GM23248 (cell line): ENCODE measurements around the gene SLC24A4. TPM values are rescaled to one million over a fixed set of nuclear protein-coding genes. Genes with fewer than 3 reads are reported as not detected.
A peak's percentile ranks its signal among the peaks of the same experiment; 100 is the strongest.

Source experiments
- DNase-seq: peaks from one replicate; pipeline ENCODE4 v3.0.0-alpha.2; 2015
- H2AFZ ChIP-seq: fragments of 200-600 bp; sonication (generic); 2 replicates; pipeline ENCODE4 v1.6.1; 2016; ENCODE audit warnings: antibody characterized with exemption
- H3F3A ChIP-seq: fragments of 200-600 bp; sonication (generic); 2 replicates; pipeline ENCODE4 v1.6.1; 2016; ENCODE audit warnings: mild to moderate bottlenecking, antibody characterized with exemption, mixed run types; ENCODE audit not compliant: insufficient read depth
- H3K27ac ChIP-seq: fragments of 200-600 bp; sonication (generic); 2 replicates; pipeline ENCODE4 v1.5.1; 2016; ENCODE audit warnings: mild to moderate bottlenecking
- H3K27me3 ChIP-seq: fragments of 200-600 bp; sonication (generic); replicated peaks from 2 replicates; pipeline ENCODE4 v1.6.1; 2016; ENCODE audit warnings: mild to moderate bottlenecking; ENCODE audit not compliant: insufficient read depth
- H3K36me3 ChIP-seq: fragments of 200-600 bp; sonication (generic); 2 replicates; pipeline ENCODE4 v1.6.1; 2016; ENCODE audit warnings: low read depth, mild to moderate bottlenecking
- H3K4me1 ChIP-seq: fragments of 200-600 bp; sonication (generic); 2 replicates; pipeline ENCODE4 v1.6.1; 2016; ENCODE audit warnings: mild to moderate bottlenecking; ENCODE audit not compliant: insufficient read depth
- H3K4me2 ChIP-seq: fragments of 200-600 bp; sonication (generic); one replicate; pipeline ENCODE4 v1.6.1; 2016; ENCODE audit warnings: mild to moderate bottlenecking; ENCODE audit not compliant: unreplicated experiment
- H3K4me3 ChIP-seq: fragments of 200-600 bp; sonication (generic); 2 replicates; pipeline ENCODE4 v1.5.1; 2016; ENCODE audit warnings: mild to moderate bottlenecking
- H3K79me2 ChIP-seq: fragments of 200-600 bp; sonication (generic); 2 replicates; pipeline ENCODE4 v1.6.1; 2016; ENCODE audit warnings: mild to moderate bottlenecking; ENCODE audit not compliant: insufficient read depth
- H3K9ac ChIP-seq: fragments of 200-600 bp; sonication (generic); 2 replicates; pipeline ENCODE4 v1.6.1; 2016; ENCODE audit warnings: mild to moderate bottlenecking
- H3K9me2 ChIP-seq: fragments of 200-600 bp; sonication (generic); 2 replicates; pipeline ENCODE4 v1.6.1; 2016; ENCODE audit warnings: mixed run types, mild to moderate bottlenecking, moderate library complexity; ENCODE audit not compliant: insufficient read depth
- H3K9me3 ChIP-seq: fragments of 200-600 bp; sonication (generic); one replicate; pipeline ENCODE4 v1.6.1; 2017; ENCODE audit warnings: low read depth
- H4K20me1 ChIP-seq: fragments of 200-600 bp; sonication (generic); 2 replicates; pipeline ENCODE4 v1.6.0; 2016; ENCODE audit not compliant: insufficient read depth
- EZH2 ChIP-seq: fragments of 200-600 bp; sonication (generic); IDR thresholded peaks from 2 replicates; pipeline ENCODE4 v1.6.1; 2018; ENCODE audit warnings: antibody characterized with exemption, mild to moderate bottlenecking; ENCODE audit not compliant: insufficient read depth, poor library complexity, severe bottlenecking
- EZH2phosphoT487 ChIP-seq: fragments of 200-600 bp; sonication (generic); IDR thresholded peaks from 2 replicates; pipeline ENCODE4 v1.6.1; 2018; ENCODE audit warnings: antibody characterized with exemption, moderate library complexity, mild to moderate bottlenecking, low read depth; ENCODE audit not compliant: insufficient read depth
- WGBS, 2 experiments: methylation state at CpG; one replicate each; pipeline ENCODE4 v1.1.6; 2015 to 2017; ENCODE audit warnings: low lambda C conversion rate in 2 of 2, low coverage in 1 of 2; ENCODE audit errors: missing lambda C conversion rate in 2 of 2; 5-methylcytosine and 5-hydroxymethylcytosine counted together
- in situ Hi-C: fragments of 300-500 bp; cut with MboI; formaldehyde crosslinking; loops from 2 replicates; pipeline ENCODE4 v1.15.0; 2020
- polyA plus RNA-seq: library from polyadenylated mRNA; unstranded; fragments of >200 nt; fragmentation: Nextera tagmentation; extraction: Ambion mirVana; gene quantifications from 2 replicates; pipeline ENCODE4 v1.2.1, GENCODE V29; 2016
- total RNA-seq: library from RNA; depleted of rRNA; stranded (reverse); fragments of >200 nt; shearing (Covaris generic); gene quantifications from 2 replicates; pipeline ENCODE4 v1.2.3, GENCODE V29; 2014

Gene SLC24A4
- total and polyA plus RNA-seq, 2 experiments from 2014 or later = not detected

GRCh38 chr14:92323916-92324818 is 1.2 kb downstream of the SLC24A4 start:
- Histone ChIP-seq H3F3A (no peaks in the 10 kb centered on the region), H2AFZ (no peak overlapping the region), H3K4me1 (no peaks in the 10 kb centered on the region), H3K79me2 (no peaks in the 10 kb centered on the region), H3K36me3 (no peaks in the 10 kb centered on the region), H3K9me3 (no peaks in the 10 kb centered on the region), H3K4me2 (no peak overlapping the region), H3K9me2 (no peaks in the 10 kb centered on the region), H4K20me1 (no peaks in the 10 kb centered on the region), H3K27me3 (peaks cover 86% of the 10 kb centered on the region), H3K27ac (no peak overlapping the region), H3K4me3 (no peak overlapping the region), H3K9ac (no peak overlapping the region)
- TF ChIP-seq EZH2phosphoT487 = 0 out of 2 replicates have a peak, but pooled peaks have one; percentile 27
- TF ChIP-seq EZH2 = peak; percentile 80
- 6 to 8% methylated on average over 38 to 42 of the region's 42 CpGs for WGBS, 2 experiments
- no peak for DNase-seq
- in situ Hi-C loops = no loop called here

GRCh38 chr14:92325835-92326234 is 2.9 kb downstream of the SLC24A4 start:
- no peaks in the 10 kb centered on the region for H3K9me2 ChIP-seq
- no peak overlapping the region for H3K4me3 ChIP-seq
- H3K27me3 ChIP-seq = peaks cover 71% of the 10 kb centered on the region
- H3K4me1 ChIP-seq = no peaks in the 10 kb centered on the region
- no peaks in the 10 kb centered on the region for H4K20me1 ChIP-seq
- in situ Hi-C loops = no loop called here
- no peak overlapping the region for H3K4me2 ChIP-seq
- no peak overlapping the region for H3K9ac ChIP-seq
- H3K27ac ChIP-seq = no peak overlapping the region
- DNase-seq = no peak
- no peaks in the 10 kb centered on the region for H3F3A ChIP-seq
- H3K79me2 ChIP-seq = no peaks in the 10 kb centered on the region
- H3K9me3 ChIP-seq = no peaks in the 10 kb centered on the region
- no peaks in the 10 kb centered on the region for H3K36me3 ChIP-seq
- 32 to 41% methylated on average over 4 of the region's 4 CpGs for WGBS, 2 experiments
- TF ChIP-seq EZH2phosphoT487 = no peak
- TF ChIP-seq EZH2 = no peak
- no peak overlapping the region for H2AFZ ChIP-seq

GRCh38 chr14:92328664-92329255 is 5.8 kb downstream of the SLC24A4 start:
- Histone ChIP-seq H3K4me3 (no peak overlapping the region), H3K9me2 (no peaks in the 10 kb centered on the region), H4K20me1 (no peaks in the 10 kb centered on the region), H3K9me3 (no peaks in the 10 kb centered on the region), H3K36me3 (no peaks in the 10 kb centered on the region), H2AFZ (no peak overlapping the region), H3K4me1 (no peaks in the 10 kb centered on the region), H3K79me2 (no peaks in the 10 kb centered on the region), H3K4me2 (no peak overlapping the region), H3F3A (no peaks in the 10 kb centered on the region), H3K27ac (no peak overlapping the region), H3K27me3 (peaks cover 52% of the 10 kb centered on the region), H3K9ac (no peak overlapping the region)
- TF ChIP-seq EZH2 = no peak
- TF ChIP-seq EZH2phosphoT487 = no peak
- WGBS, 2 experiments = 74 to 82% methylated on average over 8 of the region's 8 CpGs
- in situ Hi-C loops = no loop called here
- no peak for DNase-seq

GRCh38 chr14:92334050-92334449 is 11.1 kb downstream of the SLC24A4 start:
- H3K27ac ChIP-seq = no peak overlapping the region
- H3F3A ChIP-seq = no peaks in the 10 kb centered on the region
- H3K9me3 ChIP-seq = no peaks in the 10 kb centered on the region
- in situ Hi-C loops = no loop called here
- H3K27me3 ChIP-seq = peaks cover 24% of the 10 kb centered on the region
- no peak overlapping the region for H2AFZ ChIP-seq
- H3K36me3 ChIP-seq = no peaks in the 10 kb centered on the region
- no peaks in the 10 kb centered on the region for H3K9me2 ChIP-seq
- DNase-seq = no peak
- 32 to 34% methylated on average over 4 of the region's 4 CpGs for WGBS, 2 experiments
- TF ChIP-seq EZH2phosphoT487 (no peak), EZH2 (no peak)
- no peak overlapping the region for H3K9ac ChIP-seq
- no peaks in the 10 kb centered on the region for H4K20me1 ChIP-seq
- no peak overlapping the region for H3K4me2 ChIP-seq
- H3K4me3 ChIP-seq = no peak overlapping the region
- no peaks in the 10 kb centered on the region for H3K79me2 ChIP-seq
- H3K4me1 ChIP-seq = no peaks in the 10 kb centered on the region
